OCI-LY3 (cell line): Measurements from ENCODE around the gene LIN7C.

Experiments
- CTCF ChIP-seq: fragments of 200-600, 300-600 bp; sonication (generic); IDR thresholded peaks from 2 replicates; pipeline ENCODE4 v1.5.1; 2014; ENCODE audit warnings: antibody characterized with exemption, low read length, low read depth
- EZH2phosphoT487 ChIP-seq: fragments of 200-600 bp; shearing (Covaris generic); IDR thresholded peaks from 2 replicates; pipeline ENCODE4 v1.6.1; 2018; ENCODE audit warnings: antibody characterized with exemption, mixed run types, low read depth

- TF ChIP-seq CTCF (no peak), EZH2phosphoT487 (no peak)
Observed at GRCh38 chr11:27496461-27496860, 10.1 kb downstream of the LIN7C start.
